NOMO-1 (cell line): ENCODE measurements around the gene ALG1.
"Not testable (repeated sequence)": the region's sequence is repeated elsewhere in the genome, so short reads cannot be mapped to it uniquely, and the experiment has no call there.

Experiments used
- DNase-seq, 2 experiments: peaks; one replicate each; lab custom pipeline; 2025; ENCODE audit not compliant: unreplicated experiment in 2 of 2; lab: John Stamatoyannopoulos, UW

Gene ALG1

DNA sequence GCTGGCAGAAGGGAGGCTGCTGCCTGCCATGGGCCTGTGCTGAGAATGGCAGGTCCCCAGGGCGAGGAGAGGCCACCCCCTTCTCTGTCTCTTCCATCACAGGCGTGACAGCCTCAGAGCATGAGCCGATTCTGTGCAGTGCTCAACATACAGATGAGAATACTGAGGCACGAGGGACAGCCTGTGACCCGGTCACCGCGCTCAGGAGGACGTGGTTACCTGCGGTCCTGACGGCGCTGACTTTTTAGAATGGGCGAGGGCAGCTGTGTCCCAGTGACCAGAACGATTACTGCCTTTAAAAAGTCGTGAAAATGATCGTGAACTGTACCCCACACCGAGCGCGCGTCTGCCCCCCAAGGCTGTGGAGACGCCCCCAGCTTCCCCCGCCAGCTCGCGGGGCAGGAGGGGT, 25.4 kb downstream of the ALG1 start:
- DNase-seq: peak in 1 of 2 experiments; percentile 12

DNA sequence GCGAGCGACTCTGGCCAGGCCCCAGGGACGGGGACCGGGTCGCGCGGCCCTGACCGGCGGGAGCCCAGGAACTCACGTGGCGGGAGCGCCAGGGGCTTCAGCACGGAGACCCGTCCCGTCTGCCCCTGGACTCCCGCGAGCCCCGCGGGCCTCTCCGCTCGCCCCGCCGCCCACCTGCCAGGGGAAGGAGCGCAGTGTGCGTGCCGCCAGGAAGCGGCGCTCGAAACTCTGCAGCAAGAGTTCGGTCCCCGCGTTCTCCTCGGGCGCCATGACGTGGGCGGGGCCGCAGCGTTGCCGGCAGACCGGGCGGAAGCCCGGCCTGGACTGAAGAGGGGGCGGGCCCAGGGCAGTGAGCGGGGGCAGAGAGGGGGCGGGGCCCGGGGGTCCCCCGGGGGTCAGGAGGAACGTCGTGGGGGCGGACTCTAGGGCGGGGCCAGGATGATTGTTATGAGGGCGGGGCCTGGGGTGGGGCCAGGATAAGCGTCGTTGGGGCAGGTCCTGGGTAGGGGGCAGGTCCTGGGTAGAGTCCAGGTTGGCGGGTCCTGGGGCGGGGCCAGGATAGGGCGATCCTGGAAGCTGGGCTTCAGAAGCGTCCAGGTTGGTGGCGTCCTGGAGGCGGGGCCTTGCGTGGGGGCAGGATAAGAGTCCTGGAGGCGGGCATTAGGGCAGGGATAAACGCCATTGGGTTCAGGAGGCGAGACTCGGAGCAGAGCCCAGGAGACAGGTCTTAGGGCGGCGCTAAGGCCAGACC, 26.0 kb downstream of the ALG1 start, which contains the start of gene EEF2KMT:
Gene EEF2KMT (minus strand): TSS at position 326 of the 751 bp plus-strand sequence. CDS start 56 bp downstream, at position 270.
- DNase-seq: peak; percentile 95 to 98

DNA sequence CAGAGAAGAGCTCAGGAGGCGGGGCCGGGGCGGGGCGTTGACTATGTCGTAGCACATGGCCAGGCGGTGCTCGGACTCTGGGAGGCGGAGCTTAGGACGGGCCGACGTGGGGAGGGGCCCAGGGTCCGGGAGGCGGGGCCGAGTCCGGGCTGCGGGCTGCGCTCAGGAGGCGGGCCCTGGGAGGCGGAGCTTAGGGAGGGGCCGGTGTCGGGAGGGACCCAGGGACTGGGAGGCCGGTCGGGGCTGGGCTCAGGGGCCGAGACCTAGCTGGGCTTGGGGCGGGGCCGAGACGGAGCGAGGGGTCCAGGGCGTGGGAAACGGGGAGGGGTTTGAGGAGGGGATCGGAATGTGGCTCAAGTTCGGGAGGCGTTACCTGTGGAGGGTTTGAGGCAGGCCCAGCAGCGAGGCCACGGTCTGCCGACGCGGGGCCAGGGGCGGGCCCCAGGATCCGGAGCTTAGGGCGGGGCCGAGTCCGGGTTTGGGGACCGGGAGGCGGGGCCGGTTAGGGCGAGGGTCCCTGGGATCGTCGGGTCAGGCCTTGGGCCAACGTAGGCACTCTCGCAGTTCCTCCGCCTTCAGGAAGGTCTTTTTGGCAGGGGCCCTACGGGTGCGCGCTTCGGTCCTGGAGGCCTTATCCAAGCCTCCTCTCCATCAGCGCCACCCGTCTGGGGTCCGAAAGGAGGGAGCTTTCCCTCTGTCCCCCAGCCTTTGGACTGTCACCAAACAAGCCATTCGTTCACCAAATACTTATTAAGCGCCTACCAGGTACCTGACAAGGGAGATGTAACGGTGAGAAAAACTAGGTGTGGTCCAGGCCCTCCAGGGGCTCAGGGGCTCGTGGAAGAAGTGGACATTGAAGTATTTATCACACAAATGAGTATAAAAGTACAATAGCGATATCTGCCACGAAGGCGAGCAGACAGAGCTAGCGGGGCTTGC, 26.8 kb downstream of the ALG1 start:
- peak in 1 of 2 experiments; percentile 10 for DNase-seq

DNA sequence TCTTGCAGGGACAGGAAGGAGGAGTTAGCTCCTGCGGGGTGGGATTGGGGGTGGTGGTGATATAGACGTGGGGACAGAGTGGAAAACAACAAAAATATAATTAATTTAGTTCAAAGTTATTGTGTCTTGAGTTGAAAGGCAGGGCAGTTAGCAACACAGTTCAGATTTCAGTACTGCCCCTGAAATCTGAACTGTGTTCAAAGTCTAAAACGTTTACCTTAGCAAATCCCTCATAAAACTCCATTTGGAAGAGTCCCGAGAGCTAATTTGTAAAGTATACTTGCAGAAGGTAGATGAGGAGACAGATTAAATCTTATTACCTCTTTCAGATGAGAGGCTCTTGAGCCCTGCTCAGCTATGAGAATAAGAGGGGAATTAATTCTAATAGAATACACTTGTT, 27.5 kb downstream of the ALG1 start:
- DNase-seq: not testable (repeated sequence)

DNA sequence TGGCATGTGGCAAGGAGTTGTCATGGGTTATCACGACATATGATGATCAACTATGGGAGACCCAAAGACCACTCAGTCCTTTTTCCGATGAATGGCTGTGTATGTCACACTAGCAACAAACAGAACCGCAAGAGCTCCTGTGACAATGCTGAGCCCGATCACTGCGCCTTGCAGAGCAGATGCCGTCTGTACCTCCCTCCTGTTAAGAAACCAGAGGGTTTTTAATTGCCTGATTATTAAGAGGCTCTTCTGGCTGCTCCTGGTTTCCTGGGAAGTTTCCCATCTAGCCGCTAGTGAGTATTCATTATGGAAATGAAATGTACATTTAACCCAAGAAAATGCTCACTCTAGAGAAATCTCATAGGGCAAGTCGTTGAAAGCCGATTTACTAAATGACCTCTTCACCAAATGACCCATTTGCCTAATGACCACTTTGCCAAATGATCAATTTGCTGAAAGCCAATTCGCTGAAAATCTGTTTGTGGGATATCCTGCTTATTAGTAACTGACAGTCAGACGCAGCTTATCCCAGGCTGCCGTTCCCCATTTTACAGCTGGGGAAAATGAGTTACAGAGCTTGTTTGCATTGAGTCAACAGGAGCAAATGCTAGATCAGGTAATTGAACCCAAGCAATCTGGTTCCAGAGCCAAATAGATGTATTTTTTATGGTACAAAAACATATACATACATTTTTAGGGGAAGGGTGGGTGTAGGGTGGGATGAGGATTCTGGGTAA, 31.8 kb downstream of the ALG1 start:
- DNase-seq: not testable (repeated sequence)

DNA sequence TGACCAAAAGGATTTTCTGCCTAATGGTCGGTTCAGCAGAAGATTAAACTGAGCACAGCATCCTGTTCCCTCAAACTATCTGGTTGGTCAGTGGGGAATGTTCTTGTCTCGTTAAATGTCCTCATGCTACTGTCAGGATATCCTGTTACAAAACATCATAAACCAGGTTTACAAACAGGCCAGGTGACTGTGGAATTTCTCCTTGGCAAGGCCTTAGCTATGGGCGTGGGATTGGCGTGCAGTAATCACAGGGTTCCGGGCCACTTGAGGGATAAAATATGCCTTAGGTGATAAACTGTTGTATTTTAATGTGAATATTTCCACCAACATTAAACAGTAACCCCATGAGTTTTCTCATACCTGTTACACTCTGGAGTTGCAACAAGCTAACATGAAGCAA, 33.4 kb downstream of the ALG1 start:
- DNase-seq: not testable (repeated sequence)

DNA sequence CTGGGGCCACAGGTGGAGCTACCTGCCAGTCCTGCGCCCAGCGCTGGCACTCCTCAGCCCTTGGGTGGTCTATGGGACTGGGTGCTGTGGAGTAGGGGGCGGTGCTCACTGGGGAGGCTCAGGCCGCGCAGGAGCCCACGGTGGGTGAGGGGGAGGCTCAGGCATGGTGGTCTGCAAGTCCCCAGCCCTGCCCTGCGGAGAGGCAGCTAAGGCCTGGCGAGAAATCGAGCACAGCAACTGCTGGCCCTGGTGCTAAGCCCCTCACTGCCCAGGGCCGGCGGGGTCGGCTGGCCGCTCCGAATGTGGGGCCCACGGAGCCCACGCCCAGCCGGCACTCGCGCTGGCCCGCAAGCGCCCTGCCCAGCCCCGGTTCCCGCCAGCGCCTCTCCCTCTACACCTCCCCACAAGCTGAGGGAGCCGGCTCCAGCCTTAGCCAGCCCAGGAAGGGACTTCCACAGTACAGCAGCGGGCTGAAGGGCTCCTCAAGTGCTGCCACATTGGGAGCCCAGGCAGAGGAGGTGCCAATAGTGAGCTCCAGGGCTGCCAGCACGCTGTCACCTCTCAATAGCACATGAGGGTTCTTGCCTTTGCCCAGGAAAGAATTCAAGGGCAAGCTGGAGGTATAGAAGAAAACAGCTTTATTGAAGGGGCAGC, 37.0 kb downstream of the ALG1 start:
- DNase-seq: no peak

DNA sequence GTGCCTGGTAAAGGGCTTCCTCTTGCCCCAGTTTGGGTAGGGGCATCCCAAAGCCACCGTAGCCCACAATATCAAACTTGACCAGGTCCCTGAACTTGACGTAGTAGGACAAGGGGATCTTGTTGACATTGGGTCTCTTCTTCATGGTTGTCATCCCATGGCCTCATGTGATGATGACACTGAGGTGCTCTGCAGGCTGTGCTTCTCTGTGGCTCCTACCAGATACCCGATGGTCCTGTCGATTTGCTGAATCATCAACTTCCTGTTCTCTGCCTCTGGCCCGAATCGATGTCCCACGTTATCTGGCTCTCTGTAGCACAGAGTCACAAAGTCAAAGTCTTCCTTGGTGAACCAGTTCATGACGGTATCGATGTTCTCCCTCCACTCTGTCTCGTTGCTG, 39.3 kb downstream of the ALG1 start:
- not testable (repeated sequence) for DNase-seq

DNA sequence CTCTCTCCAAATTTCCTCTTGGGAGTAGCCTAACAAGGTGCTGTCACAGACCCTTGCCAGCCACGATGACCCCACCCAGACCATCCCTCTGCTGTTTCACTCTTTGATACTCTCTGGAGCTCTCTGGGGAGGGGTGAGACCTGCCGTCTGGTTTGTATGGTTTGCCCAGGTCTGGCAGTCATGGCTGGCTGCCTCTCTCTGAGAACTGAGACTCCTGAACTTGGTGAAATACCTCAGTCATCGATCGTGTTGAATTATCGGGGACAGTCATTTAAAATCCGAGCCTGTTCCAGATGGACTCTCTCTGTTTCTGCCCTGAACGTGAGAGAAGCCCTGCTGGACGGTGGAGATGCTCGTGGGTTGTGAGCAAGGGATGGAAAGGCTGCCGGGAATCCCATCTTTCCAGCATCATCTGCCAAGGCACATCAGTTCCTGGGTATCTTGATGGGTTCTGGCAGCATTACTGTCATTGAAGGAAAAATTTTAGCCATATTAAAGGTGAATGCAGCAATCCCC, 45.2 kb downstream of the ALG1 start:
- not testable (repeated sequence) for DNase-seq

DNA sequence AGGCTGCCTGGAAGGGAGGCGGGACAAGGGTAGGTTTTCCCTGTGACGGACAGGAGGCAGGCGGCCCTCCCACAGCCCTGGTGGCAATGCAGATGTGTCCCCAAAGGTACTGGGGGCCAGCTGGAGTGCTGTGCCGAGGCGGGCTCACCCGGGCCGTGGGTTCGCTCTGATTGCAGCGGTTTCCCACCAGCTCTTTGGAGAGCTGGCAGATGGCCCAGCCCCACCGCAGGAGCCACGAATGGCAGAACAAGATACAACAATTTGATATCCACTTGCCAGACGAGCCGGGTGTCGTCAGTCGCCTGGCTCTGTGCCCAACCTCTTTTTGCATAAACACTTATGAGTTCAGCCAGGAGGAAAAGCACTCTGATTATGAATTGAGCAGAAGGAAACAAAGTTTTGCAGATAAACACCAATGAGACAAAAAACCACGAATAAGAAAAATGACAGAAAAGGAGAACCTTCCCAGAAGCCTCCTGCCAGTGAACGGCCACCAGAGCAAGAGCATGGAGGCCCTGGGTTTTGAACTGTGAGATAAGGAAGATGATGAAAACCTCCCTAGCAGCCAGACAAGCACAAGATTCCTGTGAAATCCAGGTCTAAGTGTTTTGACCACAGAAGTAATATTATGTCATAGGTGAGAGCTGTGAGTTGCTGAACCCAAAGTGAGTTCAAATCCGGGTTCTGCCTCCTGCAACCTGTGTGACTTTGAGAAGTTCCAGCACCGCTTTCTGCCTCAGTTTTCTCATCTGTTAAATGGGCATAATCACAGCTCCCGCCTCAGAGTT, 45.9 kb downstream of the ALG1 start:
- not testable (repeated sequence) for DNase-seq

DNA sequence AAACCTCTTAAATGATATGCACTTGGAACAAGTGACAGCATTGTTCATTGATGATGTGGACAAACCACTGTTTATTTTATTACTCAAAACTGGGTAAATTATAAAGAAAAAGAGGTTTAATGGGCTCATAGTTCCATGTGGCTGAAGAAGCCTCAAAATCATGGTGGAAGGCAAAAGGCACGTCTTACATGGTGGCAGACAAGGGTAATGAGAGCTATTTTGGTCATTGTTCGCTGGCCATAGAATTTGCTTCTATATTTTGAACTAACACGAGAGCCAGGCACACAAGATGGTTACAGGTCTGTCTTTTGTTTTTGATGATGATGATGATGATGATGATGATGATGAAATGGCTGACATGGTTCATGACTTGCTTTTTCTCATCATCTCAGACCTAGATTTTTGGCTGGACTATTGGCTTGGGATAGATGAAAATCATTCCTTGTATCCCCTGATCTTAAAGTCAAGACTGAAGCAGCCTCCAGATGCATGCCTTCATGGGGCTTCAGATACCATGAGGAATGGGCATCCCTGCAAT, 59.9 kb downstream of the ALG1 start:
- not testable (repeated sequence) for DNase-seq

DNA sequence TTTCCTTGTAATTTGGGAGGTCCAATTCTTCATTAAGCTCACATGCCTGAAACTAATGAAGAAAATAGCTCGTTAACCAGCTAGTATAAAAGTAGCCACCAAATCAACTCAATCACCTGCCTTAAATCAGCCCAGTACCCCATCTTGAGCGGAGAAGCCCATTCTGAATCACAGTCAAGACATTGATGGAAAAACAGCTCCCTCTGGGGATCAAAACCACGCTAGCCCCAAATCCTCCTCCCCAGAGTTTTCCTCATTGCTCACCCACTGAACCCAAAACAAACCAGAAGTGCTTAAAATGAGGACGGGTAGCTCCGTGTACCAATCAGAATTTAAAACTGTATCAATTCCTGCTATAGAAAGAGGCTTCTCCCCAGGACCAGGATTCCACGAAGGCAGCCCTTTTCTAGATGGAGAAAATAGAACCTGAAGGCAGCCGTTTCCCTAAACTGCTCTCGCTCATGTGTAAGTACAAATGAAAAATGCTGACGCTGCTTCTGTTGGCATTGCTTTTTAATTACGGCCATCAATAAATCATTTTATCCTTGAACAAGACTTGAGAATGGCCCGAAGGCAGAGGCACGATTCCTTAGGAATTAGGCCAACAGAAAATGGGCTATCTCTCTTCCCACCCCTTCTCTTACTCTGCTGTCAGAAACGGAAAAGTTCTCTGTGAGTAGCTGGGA, 61.4 kb downstream of the ALG1 start:
- not testable (repeated sequence) for DNase-seq

DNA sequence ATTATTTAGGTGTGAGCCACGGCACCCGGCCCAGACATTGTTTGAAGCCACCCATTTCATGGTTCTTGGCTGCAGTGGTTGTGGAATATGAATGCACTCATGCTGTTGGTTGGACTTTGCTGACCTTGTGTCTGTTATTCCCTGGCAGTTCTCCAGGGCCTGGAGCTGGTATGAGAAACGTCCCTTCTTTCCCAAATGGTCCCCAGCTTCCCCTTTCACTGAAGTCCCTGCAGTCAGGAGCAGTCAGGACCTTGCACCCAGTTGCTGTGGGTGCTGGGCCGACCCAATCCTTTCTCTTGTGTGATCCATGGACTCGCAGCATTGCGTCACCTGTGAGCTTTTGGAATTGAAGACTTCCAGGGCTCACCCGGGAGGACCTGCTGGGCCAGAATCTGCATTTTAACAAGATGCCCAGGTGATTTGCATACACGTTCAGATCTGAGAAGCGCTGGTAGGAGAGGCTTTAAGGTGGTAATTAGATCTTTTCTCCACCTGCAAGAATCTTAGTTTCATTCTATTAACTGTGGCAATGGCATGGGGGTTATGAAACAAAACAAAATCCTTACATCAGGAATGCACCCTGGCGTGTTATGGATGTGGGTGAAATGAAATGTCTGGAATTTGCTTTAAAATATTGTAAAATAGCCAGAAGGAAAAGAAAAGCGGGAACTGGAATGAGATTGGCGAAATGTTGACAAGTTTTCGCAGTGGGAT, 63.3 kb downstream of the ALG1 start:
- not testable (repeated sequence) for DNase-seq
